Endothelial cell of umbilical vein (primary cell): ENCODE data around the gene FAM53B. TPM values are rescaled to one million over a fixed set of nuclear protein-coding genes. Genes with fewer than 3 reads are reported as not detected.

Experiments
- BruUV-seq: library from RNA; stranded (reverse); fragments of 400-500 nt; replicated peaks from 2 replicates; lab custom pipeline; 2021; lab: Mats Ljungman, UMichigan
- CTCF ChIA-PET: fragments of 300-600, 350-600 bp; sonication (Branson Sonifier 250); formaldehyde crosslinking; loops from one replicate; lab custom pipeline; 2021; ENCODE audit warnings: antibody characterized with exemption, inconsistent platforms; lab: Charles Lee
- POLR2A ChIA-PET: fragments of 300-600, 350-600 bp; sonication (Branson Sonifier 250); formaldehyde crosslinking; loops from one replicate; lab custom pipeline; 2021; ENCODE audit warnings: antibody characterized with exemption, inconsistent platforms; lab: Charles Lee
- DNase-seq: peaks from one replicate; pipeline ENCODE4 v3.0.0-alpha.2; 2011; ENCODE audit warnings: low read depth, low spot score
- FAIRE-seq: peaks from 2 replicates; lab custom pipeline; 2011; peaks lifted over from hg19 to GRCh38; lab: Jason Lieb, UNC
- H2AFZ ChIP-seq: 2 replicates; pipeline ENCODE4 v1.6.0; 2012; ENCODE audit warnings: low read depth, low read length, control low read depth, inconsistent platforms
- H3K27ac ChIP-seq: 2 replicates; pipeline ENCODE4 v1.5.1; 2011; ENCODE audit warnings: low read depth, mild to moderate bottlenecking, control low read depth, low read length, moderate library complexity; ENCODE audit not compliant: insufficient read depth
- H3K27me3 ChIP-seq, 2 experiments: 2 replicates each; pipeline versions ENCODE4 v1.6.0 to v1.6.1; 2011; ENCODE audit warnings: low read length in 2 of 2, mixed read lengths in 1 of 2; ENCODE audit not compliant: control insufficient read depth in 2 of 2, insufficient read depth in 2 of 2
- H3K36me3 ChIP-seq, 2 experiments: 2 replicates in 1 of 2; 3 replicates in 1 of 2; pipeline ENCODE4 v1.5.1; 2011; ENCODE audit warnings: low read length in 2 of 2, mild to moderate bottlenecking in 1 of 2, moderate library complexity in 1 of 2; ENCODE audit not compliant: control insufficient read depth in 2 of 2, insufficient read depth in 2 of 2; ENCODE audit errors: extremely low read depth in 1 of 2
- H3K4me1 ChIP-seq: 3 replicates; pipeline ENCODE4 v1.5.1; 2011; ENCODE audit warnings: mild to moderate bottlenecking, low read length; ENCODE audit not compliant: control insufficient read depth, insufficient read depth; ENCODE audit errors: extremely low read depth
- H3K4me2 ChIP-seq: 2 replicates; pipeline ENCODE4 v1.6.1; 2011; ENCODE audit warnings: low read length, control low read depth, mixed read lengths; ENCODE audit not compliant: insufficient read depth
- H3K4me3 ChIP-seq, 3 experiments: fragments of 200-600 bp in 1 of 3; sonication (generic), shearing (Covaris generic) in 1 of 3; replicated peaks in 1 of 3; 2 replicates each; pipeline ENCODE4 v1.5.1; 2011 to 2016; ENCODE audit warnings: control low read depth in 3 of 3, low read length in 3 of 3, mild to moderate bottlenecking in 2 of 3, inconsistent platforms in 1 of 3, low read depth in 1 of 3, moderate library complexity in 1 of 3; ENCODE audit not compliant: insufficient read depth in 1 of 3
- H3K79me2 ChIP-seq: 2 replicates; pipeline ENCODE4 v1.6.0; 2012; ENCODE audit warnings: low read length, inconsistent platforms; ENCODE audit not compliant: control insufficient read depth, insufficient read depth
- H3K9ac ChIP-seq: replicated peaks from 2 replicates; pipeline ENCODE3; 2011; ENCODE audit warnings: low read length, control low read depth; ENCODE audit not compliant: insufficient read depth; ENCODE audit errors: extremely low read depth
- H3K9me1 ChIP-seq: replicated peaks from 3 replicates; pipeline ENCODE4 v1.6.0; 2011; ENCODE audit warnings: mild to moderate bottlenecking, low read length; ENCODE audit not compliant: control insufficient read depth, insufficient read depth; ENCODE audit errors: extremely low read depth
- H3K9me3 ChIP-seq: replicated peaks from 2 replicates; pipeline ENCODE4 v1.5.1; 2012; ENCODE audit warnings: low read length, inconsistent platforms; ENCODE audit not compliant: control insufficient read depth, insufficient read depth
- H4K20me1 ChIP-seq: replicated peaks from 2 replicates; pipeline ENCODE3; 2011; ENCODE audit warnings: mild to moderate bottlenecking, low read length; ENCODE audit not compliant: control insufficient read depth, insufficient read depth; ENCODE audit errors: extremely low read depth
- CTCF ChIP-seq, 2 donors: IDR thresholded peaks; 1 replicate in 1 of 2; 2 replicates in 1 of 2; pipeline ENCODE4 v1.5.1; 2011; ENCODE audit warnings: low read length in 2 of 2, mild to moderate bottlenecking in 2 of 2, moderate library complexity in 2 of 2, control low read depth in 1 of 2, inconsistent platforms in 1 of 2, low read depth in 1 of 2; ENCODE audit not compliant: insufficient read depth in 1 of 2; ENCODE audit errors: extremely low read depth in 1 of 2
- EZH2 ChIP-seq: IDR thresholded peaks from 2 replicates; pipeline ENCODE4 v1.6.1; 2012; ENCODE audit warnings: borderline replicate concordance, low read depth, mild to moderate bottlenecking, moderate library complexity, low read length, inconsistent platforms; ENCODE audit not compliant: severe bottlenecking
- FOS ChIP-seq: IDR thresholded peaks from 2 replicates; pipeline ENCODE4 v1.6.1; 2011; ENCODE audit warnings: mild to moderate bottlenecking, low read length, moderate library complexity, borderline replicate concordance; ENCODE audit not compliant: insufficient read depth
- GATA2 ChIP-seq: IDR thresholded peaks from 2 replicates; pipeline ENCODE4 v1.7.0; 2011; ENCODE audit warnings: low read depth, mild to moderate bottlenecking, moderate library complexity, mixed read lengths, low read length; ENCODE audit not compliant: insufficient read length, insufficient read depth
- JUN ChIP-seq: IDR thresholded peaks from 2 replicates; pipeline ENCODE4 v1.6.1; 2011; ENCODE audit warnings: borderline replicate concordance, low read depth; ENCODE audit not compliant: insufficient read length, insufficient read depth
- MAX ChIP-seq: IDR thresholded peaks from 2 replicates; pipeline ENCODE4 v1.6.1; 2011; ENCODE audit not compliant: insufficient read depth, insufficient read length
- MYC ChIP-seq: IDR thresholded peaks from one replicate; pipeline ENCODE4 v1.6.1; 2011; ENCODE audit warnings: mild to moderate bottlenecking, low read depth, low read length
- POLR2A ChIP-seq: IDR thresholded peaks from 2 replicates; pipeline ENCODE4 v1.6.1; 2012; ENCODE audit warnings: low read depth, mild to moderate bottlenecking, control low read depth, low read length
- POLR2AphosphoS5 ChIP-seq: IDR thresholded peaks from 2 replicates; pipeline ENCODE4 v1.6.1; 2012; ENCODE audit warnings: low read depth, mild to moderate bottlenecking, control low read depth, low read length, moderate library complexity; ENCODE audit not compliant: insufficient read depth
- dilution Hi-C: fragments of 300-500 bp; cut with MboI; formaldehyde crosslinking; loops from one replicate; pipeline ENCODE4 v1.15.0; 2019; ENCODE audit warnings: low sequenced_read_pairs; ENCODE audit not compliant: extremely low pct_ligation_motif_present
- intact Hi-C: fragments of 100-400 bp; cut with micrococcal nuclease; formaldehyde crosslinking; loops from one replicate; pipeline ENCODE4 v1.10.0; 2022
- polyA plus RNA-seq, 4 experiments: library from polyadenylated mRNA; depleted of rRNA in 3 of 4; stranded (reverse) in 3 of 4; unstranded in 1 of 4; fragments of >200 nt; gene quantifications; 2 replicates each; pipeline versions ENCODE4 v1.2.1 to v1.2.3, GENCODE V29; 2011 to 2012; ENCODE audit warnings: missing spikeins in 1 of 4
- total RNA-seq: library from RNA; stranded (reverse); gene quantifications from 2 replicates; pipeline ENCODE4 v1.2.3, GENCODE V29; 2021

The FAM53B gene
- total and polyA plus RNA-seq, 2 donors (not counting 3 experiments of a cell fraction or from before 2014, with no cell fraction given): 8.5 to 21.1 TPM

- TF ChIP-seq MAX (no peak), JUN (no peak), MYC (no peak), FOS (no peak), POLR2AphosphoS5 (no peak), EZH2 (no peak), CTCF (IDR thresholded peaks at IDR 0.05; ENCODE audit: extremely low read depth in 1 of 2, insufficient read depth in 1 of 2, low read depth in 1 of 2, low read length in 2 of 2) (no peak), POLR2A (no peak), GATA2 (no peak)
- FAIRE-seq: no peak
- no TSS peak for BruUV-seq
- DNase-seq: no peak
- CTCF ChIA-PET: no interaction called here
- Histone ChIP-seq H3K4me1 (no peaks in the 10 kb centered on the region), H3K27me3 (no peaks in the 10 kb centered on the region), H3K9me1 (no peaks in the 10 kb centered on the region), H4K20me1 (no peaks in the 10 kb centered on the region), H3K27ac (no peak overlapping the region), H3K9ac (no peak overlapping the region), H3K4me2 (no peak overlapping the region), H3K9me3 (no peaks in the 10 kb centered on the region), H3K36me3 (no peaks in the 10 kb centered on the region), H3K4me3 (no peak overlapping the region), H3K79me2 (no peaks in the 10 kb centered on the region), H2AFZ (no peak overlapping the region)
- dilution Hi-C loops (no loop called here), intact Hi-C loops (no loop called here)
- POLR2A ChIA-PET: no interaction called here
Observed at GRCh38 chr10:124598773-124599587, 145.2 kb downstream of the FAM53B start.
